Activated T-cell treated with anti-CD3 and anti-CD28 coated beads, Interleukin-2, amount 50 U/mL, for 72 hours (primary cell): Measurements from ENCODE around the gene CMIP. TPM values are rescaled to one million over a fixed set of nuclear protein-coding genes. Genes with fewer than 3 reads are reported as not detected.

Experiments
- ATAC-seq, 2 donors: fragments of 150-1000 bp; cut with Tn5 transposase; replicated peaks in 1 of 2; 2 replicates each; pipeline ENCODE4 v1.10.0; 2021; ENCODE audit warnings: moderate library complexity in 2 of 2, mild to moderate bottlenecking in 1 of 2
- DNase-seq, 2 donors: peaks; one replicate each; pipeline ENCODE4 v3.0.0; 2021 to 2022; ENCODE audit warnings: mixed read lengths in 1 of 2
- H3K27ac Mint-ChIP-seq: one replicate; pipeline ENCODE4 v1.8.0; 2022; ENCODE audit warnings: mild to moderate bottlenecking, moderate library complexity, mixed read lengths
- H3K27me3 Mint-ChIP-seq: one replicate; pipeline ENCODE4 v1.8.0; 2022; ENCODE audit warnings: low read depth, mixed read lengths
- H3K36me3 Mint-ChIP-seq, 2 donors: one replicate each; pipeline ENCODE4 v1.8.0; 2022; ENCODE audit warnings: mixed read lengths in 2 of 2, mild to moderate bottlenecking in 1 of 2; ENCODE audit not compliant: insufficient read depth in 2 of 2
- H3K4me1 Mint-ChIP-seq: one replicate; pipeline ENCODE4 v1.8.0; 2022; ENCODE audit warnings: low read depth, mixed read lengths
- H3K4me3 Mint-ChIP-seq, 2 donors: one replicate each; pipeline ENCODE4 v1.8.0; 2022; ENCODE audit warnings: mild to moderate bottlenecking in 2 of 2, mixed read lengths in 2 of 2, moderate library complexity in 2 of 2
- H3K9me3 Mint-ChIP-seq, 2 donors: one replicate each; pipeline ENCODE4 v1.8.0; 2022; ENCODE audit warnings: mixed read lengths in 2 of 2
- total RNA-seq, 2 donors: library from RNA; stranded (reverse); gene quantifications; one replicate each; pipeline ENCODE4 v1.2.3, GENCODE V29; 2022

The CMIP gene
- total RNA-seq, 2 donors from 2014 or later, result 53.1 to 59.0 TPM

GRCh38 chr16:81632392-81633146 lies 188.0 kb downstream of the CMIP start:
- ATAC-seq (peak; percentile 88), DNase-seq (peak; percentile 80 to 89)
- no peaks in the 10 kb centered on the region for H3K9me3 Mint-ChIP-seq
- peaks cover 0 to 2% of the 10 kb centered on the region in 2 donors for H3K36me3 Mint-ChIP-seq
- no peaks in the 10 kb centered on the region for H3K27me3 Mint-ChIP-seq
- H3K4me3 Mint-ChIP-seq, result peak overlapping the region; percentile 84 to 86
- H3K27ac Mint-ChIP-seq, result peak overlapping the region; percentile 84
- peaks cover 75% of the 10 kb centered on the region for H3K4me1 Mint-ChIP-seq

- Mint-ChIP-seq H3K4me3 (peak overlapping the region; percentile 84 to 86), H3K9me3 (no peaks in the 10 kb centered on the region), H3K27me3 (no peaks in the 10 kb centered on the region), H3K4me1 (peaks cover 76% of the 10 kb centered on the region), H3K27ac (peak overlapping the region; percentile 84), H3K36me3 (peaks cover 0 to 2% of the 10 kb centered on the region in 2 donors)
- DNase-seq, result no peak
- peak; percentile 70 to 77 for ATAC-seq
These were observed 188.6 kb downstream of the CMIP start for GRCh38 chr16:81633147-81633619.

- H3K27me3 Mint-ChIP-seq, result no peaks in the 10 kb centered on the region
- peak overlapping the region; percentile 84 to 86 for H3K4me3 Mint-ChIP-seq
- peaks cover 0 to 2% of the 10 kb centered on the region in 2 donors for H3K36me3 Mint-ChIP-seq
- no peaks in the 10 kb centered on the region for H3K9me3 Mint-ChIP-seq
- peak overlapping the region; percentile 89 for H3K27ac Mint-ChIP-seq
- peaks cover 76% of the 10 kb centered on the region for H3K4me1 Mint-ChIP-seq
- DNase-seq (peak in 1 of 2 donors; percentile 26), ATAC-seq (peak; percentile 16 to 25)
These were observed 189.2 kb downstream of the CMIP start for GRCh38 chr16:81633680-81634379.

- DNase-seq, result no peak
- Mint-ChIP-seq H3K4me1 (peaks cover 71% of the 10 kb centered on the region), H3K36me3 (peaks cover 0 to 2% of the 10 kb centered on the region in 2 donors)
These were observed 189.9 kb downstream of the CMIP start for GRCh38 chr16:81634380-81635062.

GRCh38 chr16:81635063-81635937 lies 190.7 kb downstream of the CMIP start:
- DNase-seq, result no peak
- Mint-ChIP-seq H3K27ac (no peak overlapping the region), H3K4me1 (peaks cover 63% of the 10 kb centered on the region), H3K4me3 (no peak overlapping the region), H3K36me3 (peaks cover 0 to 2% of the 10 kb centered on the region in 2 donors), H3K9me3 (no peaks in the 10 kb centered on the region), H3K27me3 (no peaks in the 10 kb centered on the region)
- ATAC-seq, result no peak

More at GRCh38 chr16:81634380-81635062, 189.9 kb downstream of the CMIP start:
- Mint-ChIP-seq H3K9me3 (no peaks in the 10 kb centered on the region), H3K27me3 (no peaks in the 10 kb centered on the region), H3K27ac (peak overlapping the region; percentile 89), H3K4me3 (peak overlapping the region; percentile 84 to 86)
- ATAC-seq, result no peak

GRCh38 chr16:81636298-81636993 lies 191.8 kb downstream of the CMIP start:
- Mint-ChIP-seq H3K4me1 (peaks cover 51% of the 10 kb centered on the region), H3K9me3 (no peaks in the 10 kb centered on the region), H3K36me3 (peaks cover 0 to 2% of the 10 kb centered on the region in 2 donors), H3K4me3 (no peak overlapping the region), H3K27me3 (no peaks in the 10 kb centered on the region), H3K27ac (peak overlapping the region; percentile 48)
- DNase-seq (no peak), ATAC-seq (no peak)

- H3K4me3 Mint-ChIP-seq, result no peak overlapping the region
- no peak for ATAC-seq
- H3K27ac Mint-ChIP-seq, result no peak overlapping the region
- peaks cover 0 to 2% of the 10 kb centered on the region in 2 donors for H3K36me3 Mint-ChIP-seq
- no peak for DNase-seq
- H3K9me3 Mint-ChIP-seq, result no peaks in the 10 kb centered on the region
- H3K4me1 Mint-ChIP-seq, result peaks cover 47% of the 10 kb centered on the region
- H3K27me3 Mint-ChIP-seq, result no peaks in the 10 kb centered on the region
These were observed 193.0 kb downstream of the CMIP start for GRCh38 chr16:81637336-81638235.

DNA sequence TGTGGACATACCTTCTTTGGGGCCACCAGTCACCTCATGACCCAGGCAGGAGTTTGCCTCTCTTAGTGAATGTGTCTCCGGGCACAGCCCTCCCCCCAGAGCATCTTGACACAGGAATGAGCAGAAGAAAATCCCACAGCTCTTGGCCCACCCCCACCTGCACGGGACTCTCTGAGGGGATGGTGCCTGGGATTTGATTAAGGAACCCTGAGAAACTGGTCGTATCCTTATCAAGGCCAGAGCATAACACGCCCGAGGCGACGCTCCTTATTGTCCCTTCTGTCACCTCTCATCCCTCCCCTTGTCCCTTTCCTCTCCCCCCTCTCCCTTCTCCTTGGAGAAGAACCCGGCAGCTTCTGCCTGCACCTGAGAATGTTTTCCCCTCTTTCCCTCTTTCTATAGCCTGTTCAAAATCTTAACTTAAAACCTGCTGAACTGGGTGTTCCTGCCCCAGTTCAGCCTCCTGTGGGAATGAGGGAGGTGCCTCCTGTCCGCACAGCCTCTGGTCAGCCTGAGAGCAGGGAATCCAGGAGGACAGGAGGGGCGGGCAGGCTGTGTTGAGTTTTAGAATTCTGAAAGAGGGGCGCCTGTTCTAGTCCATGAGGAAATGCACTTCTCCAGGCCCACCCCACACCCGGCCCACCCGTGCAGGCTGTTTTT lies 193.8 kb downstream of the CMIP start:
- Mint-ChIP-seq H3K4me1 (peaks cover 45% of the 10 kb centered on the region), H3K36me3 (peaks cover 0 to 2% of the 10 kb centered on the region in 2 donors), H3K4me3 (no peak overlapping the region), H3K27me3 (no peaks in the 10 kb centered on the region), H3K9me3 (no peaks in the 10 kb centered on the region), H3K27ac (no peak overlapping the region)
- DNase-seq (no peak), ATAC-seq (no peak)

GRCh38 chr16:81639348-81639747 lies 194.7 kb downstream of the CMIP start:
- Mint-ChIP-seq H3K4me1 (peaks cover 36% of the 10 kb centered on the region), H3K27ac (no peak overlapping the region), H3K9me3 (no peaks in the 10 kb centered on the region), H3K36me3 (peaks cover 0 to 2% of the 10 kb centered on the region in 2 donors), H3K27me3 (no peaks in the 10 kb centered on the region), H3K4me3 (no peak overlapping the region)
- ATAC-seq (no peak), DNase-seq (no peak)

DNA sequence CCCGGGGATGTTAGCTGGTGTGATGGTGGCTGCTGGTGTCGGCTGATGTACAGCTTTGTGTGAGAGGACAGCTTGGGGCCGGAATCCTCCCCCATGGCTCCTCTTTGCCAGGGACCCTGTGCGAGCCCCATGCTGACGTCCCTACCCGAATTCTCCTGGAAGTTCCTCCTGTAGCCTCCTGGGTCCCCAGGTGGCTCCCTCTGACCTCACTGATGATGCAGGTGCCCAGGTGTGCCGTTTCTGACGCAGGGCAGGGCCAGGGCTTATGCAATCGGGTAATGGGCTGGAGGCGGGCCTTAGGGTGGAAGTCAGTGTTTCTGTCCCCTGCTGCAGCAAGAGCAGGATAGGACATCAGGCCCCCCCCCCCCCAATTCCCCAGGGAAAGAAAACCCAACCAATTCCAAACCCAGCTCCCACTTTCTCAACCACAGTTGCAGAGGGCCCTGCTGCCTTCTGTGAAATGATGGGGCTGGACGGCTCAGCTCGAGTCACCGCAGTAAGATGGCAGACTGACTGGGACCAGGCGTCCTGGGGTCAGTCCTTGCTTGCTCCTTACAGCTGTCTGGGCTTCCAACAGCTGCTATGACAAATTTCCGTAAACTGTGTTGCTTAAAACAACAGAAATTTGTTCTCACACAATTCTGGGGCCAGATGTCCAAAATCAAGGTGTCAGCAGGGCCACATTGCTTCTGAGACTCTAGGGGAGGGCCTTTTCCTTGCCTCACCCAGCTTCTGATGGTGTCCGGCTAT lies 195.5 kb downstream of the CMIP start:
- H3K4me1 Mint-ChIP-seq, result peaks cover 28% of the 10 kb centered on the region
- H3K27ac Mint-ChIP-seq, result no peak overlapping the region
- peaks cover 0 to 2% of the 10 kb centered on the region in 2 donors for H3K36me3 Mint-ChIP-seq
- ATAC-seq (no peak), DNase-seq (no peak)
- no peaks in the 10 kb centered on the region for H3K27me3 Mint-ChIP-seq
- no peaks in the 10 kb centered on the region for H3K9me3 Mint-ChIP-seq
- no peak overlapping the region for H3K4me3 Mint-ChIP-seq
